NOMO-1 (cell line): Measurements from ENCODE around the gene PRKAB1.
"Not testable (repeated sequence)": the region's sequence is repeated elsewhere in the genome, so short reads cannot be mapped to it uniquely, and the experiment has no call there.

ENCODE experiments used
- DNase-seq, 2 experiments: peaks; one replicate each; lab custom pipeline; 2025; ENCODE audit not compliant: unreplicated experiment in 2 of 2; lab: John Stamatoyannopoulos, UW

The PRKAB1 gene

DNA sequence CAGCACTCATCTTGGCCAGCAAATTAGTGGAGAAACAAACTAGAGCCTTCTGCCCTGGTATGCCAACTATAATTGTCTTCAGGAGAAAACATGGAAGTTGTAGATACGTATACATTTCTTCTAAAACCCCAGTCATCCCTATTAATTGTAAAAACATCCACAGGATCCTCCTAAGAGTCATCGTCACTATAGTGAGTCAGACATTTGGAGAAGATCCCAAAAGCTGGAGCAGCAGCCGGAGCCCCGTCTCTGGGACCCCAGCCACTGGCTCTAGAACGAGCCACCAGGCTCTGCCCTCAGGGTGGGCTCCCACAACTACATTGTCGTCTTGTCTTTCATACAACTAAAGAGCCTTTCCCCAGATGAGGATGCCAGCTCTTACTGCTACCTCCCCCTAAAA lies 15.5 kb downstream of the PRKAB1 start:
- DNase-seq = no peak

DNA sequence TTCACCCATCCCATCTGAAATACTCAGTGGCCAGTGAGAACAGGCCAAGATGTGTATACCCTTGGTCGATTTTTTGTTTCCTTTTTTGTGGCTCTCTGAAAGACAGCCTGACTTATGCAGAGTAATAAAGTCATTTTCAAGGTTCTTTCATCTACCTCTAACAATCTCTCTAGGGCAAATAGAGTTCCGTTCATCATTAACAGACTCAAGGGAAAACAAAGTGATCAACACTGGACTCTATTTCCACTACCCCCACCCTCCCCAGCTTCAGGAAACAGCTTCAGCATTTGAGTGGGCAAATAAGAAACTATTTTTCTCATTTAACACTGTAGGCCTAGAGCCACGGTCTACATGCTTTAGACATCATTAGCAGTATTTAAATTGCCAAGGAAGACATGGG lies 15.9 kb downstream of the PRKAB1 start:
- DNase-seq = no peak

DNA sequence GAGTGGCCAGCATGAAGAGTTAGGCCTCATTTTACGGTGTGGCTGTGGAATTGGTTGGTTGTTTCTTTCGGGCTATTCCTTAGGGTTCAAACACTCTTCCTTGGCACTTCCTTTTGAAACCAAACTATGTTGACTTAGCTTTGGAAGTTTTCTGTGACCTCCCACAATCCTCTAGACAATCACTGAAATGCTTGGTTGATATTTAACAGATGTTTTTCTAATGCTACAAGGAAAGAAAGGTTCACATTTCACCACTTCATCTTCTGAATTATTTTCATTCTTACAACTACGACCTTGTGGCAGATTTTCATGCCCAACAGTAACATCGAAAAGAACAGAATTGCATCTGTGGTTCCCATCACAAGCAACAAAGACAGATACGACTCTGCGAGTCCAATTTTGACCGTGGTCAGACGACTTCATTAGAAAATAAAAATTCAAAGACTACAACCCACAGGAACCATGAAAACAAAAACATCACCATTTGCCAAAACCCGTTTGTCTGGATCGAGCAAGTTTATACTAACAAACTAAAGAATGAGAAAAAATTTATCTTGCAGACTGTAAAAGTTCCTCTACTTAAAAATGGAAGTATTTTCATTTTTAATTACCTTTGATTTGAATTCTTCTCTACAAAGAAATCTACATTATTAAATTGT lies 16.9 kb downstream of the PRKAB1 start:
- DNase-seq = no peak

DNA sequence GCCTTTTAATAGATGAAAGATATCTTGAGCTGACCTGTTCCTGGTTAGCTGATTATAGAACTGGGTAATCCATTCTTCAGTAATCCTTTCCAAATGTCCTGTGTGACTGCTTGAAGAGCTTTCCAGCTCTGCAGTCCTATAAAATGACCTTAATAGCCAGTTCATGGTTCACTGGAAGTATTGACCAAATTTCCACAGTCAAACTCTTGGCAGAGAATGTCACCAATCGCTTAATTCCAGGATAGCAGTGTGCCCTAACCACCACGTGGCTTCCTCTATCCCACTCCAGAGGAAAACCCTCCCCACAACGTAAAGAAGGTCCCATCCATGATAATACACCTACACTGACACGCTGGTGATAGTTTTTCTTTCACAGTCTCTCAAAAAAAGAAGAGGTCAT lies 17.4 kb downstream of the PRKAB1 start:
- DNase-seq = no peak

DNA sequence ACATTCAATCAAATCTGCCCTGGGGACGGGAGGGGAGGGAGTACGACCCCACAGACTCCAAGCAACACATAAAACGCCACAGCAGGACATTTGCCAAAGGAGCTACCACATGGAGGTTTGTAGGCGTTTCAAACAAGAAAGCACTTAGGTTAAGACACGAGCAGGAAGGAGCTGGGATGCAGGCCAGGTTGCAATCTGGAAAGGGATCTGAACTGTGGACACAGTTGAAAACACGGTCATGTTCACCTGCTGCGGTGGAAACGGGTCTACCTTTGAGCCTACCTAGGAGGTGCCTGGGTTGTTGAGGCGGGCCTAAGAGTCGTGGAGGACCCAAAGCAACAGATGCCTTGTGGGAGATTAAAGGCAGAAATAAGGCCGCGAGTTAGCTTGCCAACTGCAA lies 18.4 kb downstream of the PRKAB1 start:
- no peak for DNase-seq

DNA sequence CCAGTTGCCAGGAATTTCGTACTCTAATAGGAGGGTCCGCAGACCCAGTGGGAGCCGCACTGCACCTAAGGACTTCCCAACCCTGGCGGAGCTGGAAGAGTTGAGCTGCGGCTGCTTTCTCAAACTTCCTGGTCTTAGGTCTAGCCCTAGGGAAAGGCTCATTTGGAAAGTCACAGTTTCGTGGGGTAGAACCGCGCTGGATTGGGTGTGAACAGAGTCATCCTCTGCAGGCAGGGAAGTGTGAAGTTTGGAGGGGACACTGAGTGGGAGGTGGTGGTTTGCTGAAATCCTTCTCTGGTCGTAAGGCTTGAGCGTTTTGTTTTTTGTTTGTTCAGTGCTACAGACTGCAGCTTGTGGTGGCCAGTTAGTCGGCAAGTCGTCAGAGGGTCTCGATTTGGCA lies 18.8 kb downstream of the PRKAB1 start:
- no peak for DNase-seq

DNA sequence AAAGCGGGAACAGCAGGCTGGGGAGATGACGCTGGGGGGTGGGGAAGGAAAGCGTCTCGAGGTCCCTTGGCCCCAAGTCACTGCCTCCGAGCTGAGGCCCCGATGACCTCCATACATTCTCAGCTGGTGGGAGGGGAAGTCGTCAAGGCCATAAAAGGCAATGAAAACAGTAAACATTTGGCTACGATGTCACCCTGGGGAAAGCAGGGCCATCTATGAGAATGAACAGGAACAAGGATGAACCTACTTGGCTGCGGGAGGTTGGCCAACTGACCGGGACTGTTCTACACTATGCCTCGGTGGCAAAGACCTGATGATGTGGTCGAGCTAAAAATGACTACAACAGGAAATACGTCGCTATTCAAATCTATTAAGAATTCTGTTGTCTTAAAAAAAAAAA lies 19.5 kb downstream of the PRKAB1 start:
- DNase-seq = no peak

DNA sequence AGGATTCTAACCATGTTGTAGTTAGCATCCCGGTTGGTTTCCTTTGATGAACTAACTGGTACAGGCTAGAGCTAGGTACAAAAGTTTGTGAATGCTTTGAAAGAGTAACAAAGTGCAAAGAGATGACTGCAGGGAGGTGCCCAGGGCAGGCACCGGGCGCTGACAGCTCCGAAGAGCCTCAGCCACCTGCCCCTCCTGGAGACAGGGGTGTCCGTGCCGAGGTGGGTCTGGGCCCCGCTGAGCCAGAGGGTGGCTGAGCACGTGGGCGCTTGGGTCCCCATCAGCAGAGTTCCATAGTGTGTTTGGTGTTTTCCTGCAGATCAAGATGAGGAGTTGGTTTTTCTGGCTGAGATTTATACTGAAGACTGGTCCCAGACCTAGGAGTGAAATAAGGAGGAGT lies 19.9 kb downstream of the PRKAB1 start:
- DNase-seq = no peak

DNA sequence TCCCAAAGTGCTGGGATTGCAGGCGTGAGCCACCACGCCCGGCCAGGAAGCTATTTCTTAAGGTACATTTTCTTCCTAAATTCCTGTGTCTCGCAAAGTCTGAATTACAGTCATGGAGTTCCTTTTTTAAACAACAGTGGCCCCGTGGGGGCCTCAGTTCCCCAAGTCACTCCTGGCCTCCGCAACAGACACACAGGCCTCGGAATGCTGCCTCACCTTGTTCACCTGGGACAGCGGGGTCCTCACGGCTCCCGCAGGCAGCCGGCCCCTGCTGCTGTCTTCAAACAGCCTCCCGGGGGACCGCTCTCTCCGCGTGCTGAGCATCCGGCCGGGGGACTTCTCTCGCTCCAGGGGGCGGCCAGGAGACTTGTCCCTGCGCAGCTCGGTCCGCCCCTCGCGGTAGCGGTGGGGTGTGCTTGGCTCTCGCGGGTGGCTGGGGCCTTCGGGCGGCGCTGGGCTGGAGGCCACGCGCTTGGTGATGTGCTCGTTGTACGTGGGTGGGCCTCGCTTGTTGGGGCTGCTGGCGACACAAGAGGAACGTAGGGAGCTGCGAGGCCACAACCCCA lies 22.1 kb downstream of the PRKAB1 start:
- DNase-seq = no peak

DNA sequence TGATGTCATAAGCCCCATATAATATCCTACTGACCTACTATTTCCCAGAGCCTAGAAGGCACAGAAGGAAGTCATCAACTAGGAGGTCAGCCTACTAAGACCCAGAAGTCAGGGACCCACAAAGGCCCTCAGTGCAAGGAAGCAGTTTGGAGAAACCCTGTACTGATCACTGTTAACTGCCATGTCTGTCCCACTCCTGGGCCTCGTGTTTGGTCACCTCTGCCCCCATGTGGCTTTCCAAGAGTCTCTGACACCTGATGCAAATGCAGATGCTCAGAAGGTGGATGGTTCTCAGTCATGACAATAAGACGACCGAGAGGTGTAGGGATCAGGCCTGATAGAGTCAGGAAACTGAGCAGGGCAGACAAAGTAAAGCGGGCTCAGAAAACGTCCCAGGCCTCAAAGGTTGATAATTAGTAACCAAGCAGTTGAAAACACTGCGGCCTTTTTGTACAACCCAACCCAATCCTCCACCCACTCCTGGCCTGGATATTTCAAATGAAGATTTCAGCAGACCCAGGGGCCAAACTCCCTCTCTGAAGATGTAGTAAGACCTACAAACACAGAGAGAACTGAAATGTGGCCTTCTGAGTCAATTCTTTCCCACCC lies 23.4 kb downstream of the PRKAB1 start:
- DNase-seq = no peak

DNA sequence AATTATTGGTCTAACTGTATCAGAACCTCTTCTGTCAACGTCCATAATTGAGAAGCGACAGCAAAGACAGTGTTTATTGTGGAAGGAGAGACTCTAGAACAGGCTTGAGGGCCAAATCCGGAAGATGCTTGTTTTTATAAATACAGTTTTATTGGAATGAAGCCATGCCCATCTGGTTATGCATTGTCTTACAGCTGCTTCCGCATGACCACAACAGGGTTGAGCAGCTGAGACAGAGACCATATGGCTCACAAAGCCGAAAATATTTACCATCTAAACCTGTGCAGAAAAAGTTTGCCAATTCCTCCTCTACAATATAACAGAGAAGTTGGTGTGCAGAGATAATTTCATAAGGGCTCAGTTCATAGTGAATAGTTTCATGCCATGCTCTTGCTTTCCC lies 24.5 kb downstream of the PRKAB1 start:
- no peak for DNase-seq

DNA sequence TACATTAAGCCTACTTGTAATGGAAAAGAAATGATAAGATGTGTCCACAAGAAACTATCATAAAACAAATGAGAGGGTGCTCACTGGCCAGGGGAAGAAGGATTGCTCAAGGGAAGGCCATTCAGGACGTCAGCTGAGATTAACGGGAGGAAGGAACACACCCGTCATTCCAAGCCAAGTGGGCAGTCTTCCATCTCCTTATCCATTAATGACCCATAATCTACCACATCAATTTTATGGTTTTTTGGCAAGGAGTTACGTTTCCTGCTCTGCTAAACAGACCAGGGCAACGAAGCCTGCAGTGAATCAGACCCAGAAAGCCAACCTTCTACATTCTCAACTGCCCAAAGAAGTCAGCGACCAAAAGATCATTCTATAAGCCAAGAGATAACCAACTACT lies 25.1 kb downstream of the PRKAB1 start:
- no peak for DNase-seq

DNA sequence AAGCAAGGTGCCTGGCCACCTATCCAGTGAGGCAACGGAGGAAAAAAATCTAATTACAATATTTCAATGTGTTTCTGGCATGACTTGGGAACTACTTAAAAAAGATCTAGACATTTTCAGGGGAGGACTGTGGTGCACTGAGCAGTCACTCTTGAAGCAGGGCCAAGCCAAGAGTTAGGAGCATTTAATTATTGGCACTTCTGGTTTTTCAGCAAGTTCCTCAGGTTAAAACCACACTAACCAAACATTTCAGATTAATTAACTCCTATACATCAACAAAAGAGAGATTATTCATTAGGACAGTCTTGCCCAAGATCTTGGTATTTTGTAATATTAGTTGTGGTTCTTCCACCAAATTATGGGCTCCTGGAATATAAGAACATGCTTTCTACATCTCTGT lies 25.6 kb downstream of the PRKAB1 start:
- DNase-seq = peak in 1 of 2 experiments; percentile 22

DNA sequence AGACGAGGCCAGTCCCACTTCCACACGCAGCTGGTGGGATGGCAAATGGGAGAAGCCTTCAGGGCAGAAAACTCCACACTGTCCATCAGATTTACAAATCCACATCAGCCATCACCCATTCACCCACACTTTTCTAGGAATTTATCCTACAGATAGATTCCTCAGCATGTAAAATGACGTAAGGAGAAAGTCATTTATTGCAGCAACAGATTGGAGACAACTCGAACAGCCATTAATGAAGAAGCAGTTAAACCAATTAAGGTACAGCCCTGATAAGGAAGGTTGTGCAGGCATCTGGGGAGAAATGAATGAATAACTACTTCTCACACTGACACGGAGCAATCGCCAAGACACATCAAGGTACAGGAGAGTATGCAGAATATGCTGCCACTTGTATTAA lies 26.2 kb downstream of the PRKAB1 start:
- no peak for DNase-seq

DNA sequence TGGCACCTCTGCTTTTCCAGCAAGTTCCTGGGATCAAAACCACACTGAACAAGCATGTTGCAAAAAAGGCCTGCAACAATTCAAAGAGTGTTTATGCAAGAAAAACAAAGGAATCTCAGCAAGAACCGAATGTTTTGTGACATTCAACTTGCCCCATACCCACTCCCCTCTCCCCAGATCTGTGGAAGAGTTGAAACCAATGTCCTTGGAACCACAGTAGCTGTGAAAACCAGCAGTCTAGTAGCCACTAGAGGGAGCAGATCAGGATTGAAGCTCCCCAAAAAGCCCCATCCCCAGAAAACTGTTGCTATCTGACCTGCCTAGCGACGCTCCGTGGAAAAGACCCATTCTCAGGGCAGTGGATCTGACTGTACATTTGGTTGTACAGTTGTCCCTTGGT lies 27.1 kb downstream of the PRKAB1 start:
- DNase-seq = no peak

DNA sequence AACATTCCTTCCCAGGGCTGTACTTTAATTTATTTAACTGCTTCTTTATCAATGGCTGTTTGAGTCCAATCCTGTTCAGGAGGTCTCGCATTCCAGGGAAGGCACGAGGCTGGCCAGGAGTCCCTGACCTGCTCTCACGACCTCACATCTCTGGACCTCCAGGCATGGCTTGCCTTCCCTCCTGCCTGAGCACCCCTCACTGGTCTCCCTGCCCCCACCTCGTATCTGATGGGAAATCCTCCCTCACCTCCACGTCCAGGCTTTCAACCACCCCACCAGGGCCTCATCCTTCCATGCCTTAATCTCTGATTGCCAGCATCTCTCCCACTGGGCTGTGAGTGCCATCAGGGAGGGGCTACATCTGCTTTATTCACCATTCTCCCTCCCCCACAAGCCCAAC lies 29.0 kb downstream of the PRKAB1 start:
- no peak for DNase-seq

DNA sequence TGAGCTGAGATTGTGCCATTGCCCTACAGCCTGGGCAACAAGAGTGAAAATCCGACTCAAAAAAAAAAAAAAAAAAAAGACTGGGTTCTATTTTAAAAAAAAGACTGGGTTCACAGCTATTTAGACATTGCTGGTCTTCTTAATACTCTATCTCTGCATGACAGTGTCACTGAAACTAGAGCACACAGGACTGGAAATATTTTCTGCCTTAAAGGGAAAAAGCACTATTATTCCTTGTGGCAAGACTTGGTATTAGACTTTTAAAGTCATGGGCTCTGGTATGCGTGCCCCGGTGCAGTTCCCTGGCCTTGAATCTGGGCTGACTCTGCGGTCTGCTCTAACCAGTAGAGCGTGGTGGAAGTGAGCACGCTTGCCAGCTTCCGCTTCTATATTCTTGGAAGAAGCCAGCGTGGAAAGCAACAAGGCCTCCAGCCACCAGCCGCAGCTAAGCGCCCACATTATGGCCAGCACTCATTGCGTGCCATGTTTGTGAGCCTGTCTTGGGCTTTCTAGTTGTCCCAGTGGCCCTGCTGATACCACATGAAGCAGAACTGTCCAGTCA lies 31.3 kb downstream of the PRKAB1 start:
- DNase-seq = no peak

DNA sequence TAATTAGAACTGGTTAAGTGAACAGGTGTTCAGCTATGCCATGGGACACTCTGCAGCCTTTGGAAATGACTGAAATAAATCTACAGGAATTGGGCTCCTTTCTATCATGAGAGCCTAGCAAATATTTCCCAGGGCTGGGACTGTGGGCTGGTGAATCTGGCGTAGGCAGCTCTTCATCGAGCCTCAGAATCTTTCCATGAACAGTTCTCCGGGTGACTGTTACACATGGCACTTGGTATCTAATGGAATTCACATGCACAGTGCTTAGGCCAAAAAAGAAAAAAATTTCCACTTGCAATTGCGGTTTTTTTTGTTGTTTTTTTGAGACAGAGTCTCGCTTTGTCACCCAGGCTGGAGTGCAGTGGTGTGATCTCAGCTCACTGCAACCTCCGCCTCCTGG lies 32.1 kb downstream of the PRKAB1 start:
- DNase-seq = no peak

DNA sequence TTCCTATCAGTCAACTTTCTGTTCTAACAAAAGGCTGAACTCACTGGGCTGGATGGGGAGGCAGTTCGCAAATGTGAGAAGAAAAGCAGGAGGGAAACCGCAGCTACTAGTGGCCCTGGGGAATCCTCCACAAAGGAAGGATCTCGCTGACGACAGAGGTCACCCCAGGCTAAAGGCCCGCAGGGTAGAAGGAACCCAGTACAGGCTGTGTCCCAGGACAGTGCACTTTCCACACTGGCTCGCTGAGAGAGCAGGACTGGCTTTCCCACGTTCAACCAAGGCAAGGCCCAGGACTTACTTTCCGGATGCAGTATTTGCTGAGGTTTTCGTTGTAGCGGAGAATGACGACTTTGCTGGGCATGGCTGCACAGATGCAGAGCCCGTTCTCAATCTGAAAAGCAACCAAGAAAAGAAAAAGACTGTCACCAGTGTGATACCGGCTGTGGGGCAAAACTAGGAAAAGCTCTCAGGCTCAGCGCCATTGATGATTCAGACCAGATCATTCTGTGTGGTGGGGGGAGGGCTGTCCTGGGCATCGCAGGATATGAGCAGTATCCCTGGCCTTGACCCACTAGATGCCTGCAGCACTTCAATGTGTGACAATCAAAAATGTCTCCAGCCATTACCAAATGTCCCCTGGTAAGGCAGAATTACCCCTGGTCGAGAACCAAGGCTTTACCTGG lies 36.3 kb downstream of the PRKAB1 start:
- no peak for DNase-seq

DNA sequence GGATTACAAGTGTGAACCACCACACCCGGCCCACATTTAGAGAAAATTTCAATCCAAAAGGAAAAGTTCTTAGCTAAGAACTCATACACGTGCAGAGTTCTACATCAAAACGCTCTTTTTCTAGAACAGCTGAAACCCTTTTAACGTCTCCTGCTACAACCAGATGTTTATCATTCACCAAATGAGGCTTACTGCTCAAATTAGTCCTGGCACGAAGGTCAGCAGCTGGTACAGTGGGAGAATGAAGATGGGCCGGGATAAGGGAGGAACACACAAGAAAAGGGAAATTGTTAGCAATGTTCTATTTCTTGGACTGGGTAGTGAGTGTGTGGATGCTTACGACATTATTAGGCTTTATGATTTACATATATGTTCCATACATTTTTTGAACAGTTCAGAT lies 37.2 kb downstream of the PRKAB1 start:
- DNase-seq = no peak

DNA sequence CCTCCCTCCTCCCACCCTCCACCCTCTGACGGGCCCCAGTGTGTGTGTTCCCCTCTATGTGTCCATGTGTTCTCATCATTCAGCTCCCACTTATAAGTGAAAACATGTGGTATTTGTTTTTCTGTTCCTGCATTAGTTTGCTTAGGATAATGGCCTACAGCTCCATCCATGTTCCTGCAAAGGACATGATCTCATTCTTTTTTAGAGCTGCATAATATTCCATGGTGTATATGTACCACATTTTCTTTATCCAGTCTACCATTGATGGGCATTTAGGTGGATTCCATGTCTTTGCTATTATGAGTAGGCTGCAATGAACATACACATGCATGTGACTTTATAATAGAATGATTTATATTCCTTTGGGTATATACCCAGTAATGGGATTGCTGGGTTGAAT lies 38.5 kb downstream of the PRKAB1 start:
- DNase-seq = not testable (repeated sequence)
